Raji (cell line): Measurements from ENCODE around the gene PSAP.

Source experiments
- POLR2A ChIP-seq: IDR thresholded peaks from 2 replicates; pipeline ENCODE4 v1.6.1; 2011; ENCODE audit warnings: low read depth, low read length, control low read depth; ENCODE audit not compliant: insufficient read depth

The PSAP gene

DNA sequence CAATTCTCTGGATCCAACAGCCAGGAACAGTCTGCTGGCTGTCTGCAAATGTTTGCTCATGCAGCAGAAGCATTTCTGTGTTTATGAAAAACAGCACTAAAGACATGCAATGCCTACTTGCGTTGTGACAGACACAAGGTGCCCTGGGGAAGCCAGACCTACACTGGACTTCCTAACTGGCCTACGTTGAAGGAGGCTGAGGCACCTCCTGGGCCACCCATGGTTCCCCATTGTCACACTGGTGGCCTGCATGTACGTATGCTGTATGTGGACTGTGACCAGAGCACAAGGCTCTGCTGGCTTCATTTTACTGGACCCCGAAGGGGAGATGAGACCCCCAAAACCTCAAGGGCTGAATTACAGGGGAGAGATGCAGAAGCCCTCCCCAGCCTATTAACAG lies 27.7 kb downstream of the PSAP start:
- TF ChIP-seq POLR2A, result no peak

DNA sequence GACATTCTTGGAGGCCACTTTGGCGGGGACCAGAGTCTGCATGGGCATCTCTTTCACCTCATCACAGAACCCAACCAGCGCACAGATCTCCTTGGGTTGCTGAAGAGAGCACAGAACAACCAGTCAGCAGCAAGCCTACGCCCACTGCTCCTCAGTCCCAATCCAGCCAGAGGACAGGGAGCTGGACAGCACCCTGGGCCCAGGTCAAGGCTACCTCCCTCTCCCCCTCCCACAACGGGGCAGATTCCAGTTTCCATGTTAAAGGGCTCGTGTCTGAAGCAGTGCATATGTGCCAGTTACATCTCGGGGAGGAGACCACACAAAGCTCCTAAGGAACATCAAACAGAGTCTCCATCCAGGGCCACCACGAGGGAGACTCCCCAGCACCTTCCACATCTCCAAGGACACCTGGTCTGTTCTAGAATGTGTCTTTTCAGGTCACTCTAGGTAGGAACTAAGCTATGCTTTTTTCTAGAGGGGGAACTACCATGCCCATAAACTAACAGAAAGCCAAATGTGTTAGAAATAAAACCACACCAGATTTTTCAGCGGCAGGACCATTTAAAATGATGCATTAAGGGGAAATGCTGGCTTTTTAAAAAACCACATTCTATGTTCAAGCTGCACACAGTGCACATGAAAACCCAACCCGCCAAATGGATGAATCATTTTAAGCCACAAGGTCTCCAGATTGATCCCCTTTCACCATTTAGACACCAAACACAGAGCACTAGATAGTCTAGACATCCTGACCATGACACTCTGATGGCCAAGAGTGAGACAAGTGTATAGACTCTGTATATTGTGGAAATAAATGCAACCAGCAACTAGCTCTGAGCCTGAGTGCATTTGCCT lies 28.9 kb downstream of the PSAP start:
- TF ChIP-seq POLR2A, result no peak

DNA sequence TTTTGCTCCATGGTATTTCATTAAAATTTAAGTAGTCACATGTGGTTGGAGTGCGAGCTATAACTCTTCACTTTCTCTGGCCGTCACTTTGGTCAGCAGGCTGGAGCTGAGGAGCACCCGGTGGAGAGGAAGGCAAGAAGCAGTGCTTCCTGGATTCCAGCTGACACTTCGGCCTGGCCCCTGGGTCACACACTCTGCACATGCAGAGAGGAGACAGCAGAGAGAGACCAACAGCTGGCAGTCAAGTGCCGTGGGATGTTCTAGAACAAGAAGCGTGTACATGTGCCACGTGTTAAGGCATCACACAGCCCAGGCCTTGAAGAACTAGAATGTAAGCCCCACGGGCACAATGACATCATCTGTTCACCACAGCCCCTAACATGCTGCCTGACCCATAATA lies 30.1 kb downstream of the PSAP start:
- no peak for TF ChIP-seq POLR2A

DNA sequence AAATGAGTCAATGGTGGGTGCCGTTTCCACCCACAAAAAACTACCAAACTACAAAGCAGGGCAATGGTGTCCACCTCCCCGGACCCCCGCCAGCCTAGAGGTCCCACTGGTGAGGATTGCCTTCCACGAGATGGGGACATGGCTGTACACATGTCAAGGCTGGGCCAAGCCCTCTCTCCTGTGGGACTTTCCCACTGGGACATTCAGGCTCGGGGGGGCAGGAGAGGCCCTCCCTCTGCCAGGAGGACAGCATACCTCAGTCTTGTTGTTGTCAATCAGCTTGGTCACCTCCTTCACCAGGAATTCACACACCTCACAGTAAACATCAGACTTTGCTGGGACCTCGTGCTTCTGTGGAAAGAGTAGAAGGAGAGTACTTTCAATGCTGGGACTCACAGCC lies 31.1 kb downstream of the PSAP start:
- no peak for TF ChIP-seq POLR2A

DNA sequence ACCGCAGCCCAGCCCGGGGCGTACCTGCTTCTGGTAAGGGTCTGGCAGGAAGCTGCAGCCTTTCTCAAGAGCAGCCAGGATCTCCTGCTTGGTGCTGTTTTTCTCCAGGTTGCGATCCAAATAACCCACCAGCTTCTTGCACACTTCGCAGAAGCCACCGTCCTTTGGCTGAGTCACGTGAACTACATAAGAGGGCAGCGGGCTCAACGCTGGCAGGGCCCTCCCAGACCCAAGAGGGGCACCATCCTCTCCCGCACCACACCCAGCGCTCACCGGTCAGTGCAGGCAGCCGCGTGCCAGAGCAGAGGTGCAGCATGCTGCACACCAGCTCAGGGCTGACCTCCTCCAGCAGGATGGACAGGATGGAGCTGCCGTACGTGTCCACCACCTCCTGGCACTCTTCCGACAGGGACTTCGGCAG lies 31.6 kb downstream of the PSAP start:
- no peak for TF ChIP-seq POLR2A

DNA sequence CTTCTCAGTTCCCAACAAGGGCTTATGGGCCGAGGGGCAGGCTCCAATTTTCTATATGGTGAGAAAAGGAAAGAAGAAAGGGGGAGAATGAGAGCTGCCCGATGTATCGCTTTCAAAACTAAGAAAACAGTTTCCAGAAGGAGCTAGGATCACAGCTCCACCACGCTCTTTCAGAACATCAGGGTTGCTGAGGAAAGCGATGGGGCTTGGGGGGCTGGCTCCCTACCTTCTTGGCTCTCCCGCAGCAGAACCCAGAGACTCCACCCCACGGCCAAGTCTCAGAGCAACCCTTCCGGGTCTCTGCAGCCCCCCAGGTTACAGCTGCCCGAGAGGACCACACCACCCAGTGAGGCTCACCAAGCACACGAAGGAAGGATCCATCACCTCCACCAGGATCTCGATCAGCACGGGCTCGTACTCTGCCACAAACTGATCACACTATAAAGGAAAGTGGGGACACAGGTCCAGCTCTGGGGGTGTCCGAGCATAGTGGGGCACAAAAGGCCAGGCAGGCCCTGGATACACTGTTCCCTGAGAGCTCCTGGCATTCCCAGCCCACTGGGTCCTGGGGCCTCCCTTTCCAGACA lies 32.3 kb downstream of the PSAP start:
- no peak for TF ChIP-seq POLR2A

DNA sequence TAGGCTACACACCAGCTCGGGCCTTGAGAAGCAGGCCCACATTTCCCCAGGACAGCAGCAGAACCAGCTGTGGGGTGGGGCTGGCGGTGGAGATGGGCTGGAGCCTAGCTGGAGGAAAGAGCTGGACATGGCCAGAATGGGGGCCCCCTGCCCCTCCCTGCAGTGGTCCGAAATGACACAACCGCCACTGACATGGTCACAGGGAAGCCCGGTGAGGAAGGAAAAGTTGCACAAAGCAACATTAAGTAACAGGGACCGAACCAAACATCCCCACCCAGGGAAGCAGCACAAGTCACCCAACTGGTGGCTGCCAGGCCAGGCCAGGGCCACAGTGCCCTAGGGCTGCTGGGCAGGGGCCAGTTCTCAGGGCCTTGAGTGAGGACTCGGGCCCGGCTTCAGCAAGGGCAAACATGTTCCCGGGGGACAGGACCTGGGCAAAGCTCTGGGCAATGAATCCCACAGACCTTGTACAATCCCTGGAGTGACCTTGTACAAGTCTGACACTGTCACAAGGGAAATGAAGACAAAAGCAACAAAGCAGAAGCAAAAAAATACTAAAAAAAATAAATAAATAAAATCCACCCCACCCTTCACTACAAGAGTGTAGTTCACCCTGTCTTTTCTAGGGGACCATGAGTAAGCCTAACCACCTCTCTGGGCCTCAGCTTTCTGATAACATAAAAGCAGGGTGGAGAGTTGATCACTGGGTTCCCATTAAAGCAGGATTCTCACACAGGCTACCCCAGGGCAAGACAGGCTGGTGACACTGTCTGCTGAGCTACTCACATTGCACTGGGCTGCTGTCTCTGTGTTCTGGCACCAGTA lies 33.0 kb downstream of the PSAP start:
- TF ChIP-seq POLR2A, result no peak

DNA sequence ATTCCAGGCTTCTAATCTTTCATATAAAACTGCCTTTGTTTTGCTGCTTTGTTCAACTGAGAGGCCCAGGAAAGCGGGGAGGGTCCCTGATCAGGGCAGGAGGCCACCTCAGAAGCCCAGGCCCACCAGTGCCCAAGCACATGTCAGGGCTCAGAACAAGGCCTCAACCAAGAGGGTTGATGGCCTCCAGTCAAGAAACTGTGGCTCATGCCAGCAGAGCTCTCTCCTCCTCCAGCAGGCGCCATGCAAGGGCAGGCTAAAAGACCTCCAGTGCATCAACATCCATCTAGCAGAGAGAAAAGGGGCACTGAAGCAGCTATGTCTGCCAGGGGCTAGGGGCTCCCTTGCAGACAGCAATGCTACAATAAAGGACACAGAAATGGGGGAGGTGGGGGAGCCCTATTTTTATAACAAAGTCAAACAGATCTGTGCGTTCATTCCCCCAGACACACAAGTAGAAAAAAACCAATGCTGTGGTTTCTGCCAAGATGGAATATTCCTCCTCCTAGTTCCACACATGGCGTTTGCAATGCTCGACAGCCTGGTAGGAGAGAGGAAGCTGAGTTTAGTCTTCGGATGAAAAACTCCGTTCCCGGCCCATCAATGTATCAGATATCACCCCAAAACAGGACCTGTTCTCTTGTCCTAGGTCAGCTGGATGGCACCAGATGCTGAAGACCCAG lies 34.0 kb downstream of the PSAP start:
- TF ChIP-seq POLR2A, result no peak

DNA sequence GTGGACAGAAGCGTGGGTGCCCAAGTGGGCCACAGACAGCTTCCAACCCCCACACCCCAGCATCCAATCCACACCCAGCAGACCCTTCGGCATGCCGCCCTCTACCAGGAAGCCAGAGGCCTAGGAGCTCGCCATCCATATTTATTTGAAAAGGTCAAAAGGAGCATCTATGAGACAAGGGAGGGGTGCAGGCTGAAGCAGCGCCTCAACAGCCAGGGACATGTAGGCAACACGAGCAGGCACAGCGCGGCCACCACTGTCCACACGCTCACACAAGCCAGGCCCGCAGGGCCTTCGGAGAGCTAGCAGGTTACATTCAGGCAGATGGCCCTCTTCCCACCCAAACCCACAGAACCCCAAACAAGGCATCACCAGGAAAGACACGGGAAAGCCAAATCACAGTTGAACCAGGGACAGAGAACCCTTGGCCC lies 34.6 kb downstream of the PSAP start:
- TF ChIP-seq POLR2A, result no peak

DNA sequence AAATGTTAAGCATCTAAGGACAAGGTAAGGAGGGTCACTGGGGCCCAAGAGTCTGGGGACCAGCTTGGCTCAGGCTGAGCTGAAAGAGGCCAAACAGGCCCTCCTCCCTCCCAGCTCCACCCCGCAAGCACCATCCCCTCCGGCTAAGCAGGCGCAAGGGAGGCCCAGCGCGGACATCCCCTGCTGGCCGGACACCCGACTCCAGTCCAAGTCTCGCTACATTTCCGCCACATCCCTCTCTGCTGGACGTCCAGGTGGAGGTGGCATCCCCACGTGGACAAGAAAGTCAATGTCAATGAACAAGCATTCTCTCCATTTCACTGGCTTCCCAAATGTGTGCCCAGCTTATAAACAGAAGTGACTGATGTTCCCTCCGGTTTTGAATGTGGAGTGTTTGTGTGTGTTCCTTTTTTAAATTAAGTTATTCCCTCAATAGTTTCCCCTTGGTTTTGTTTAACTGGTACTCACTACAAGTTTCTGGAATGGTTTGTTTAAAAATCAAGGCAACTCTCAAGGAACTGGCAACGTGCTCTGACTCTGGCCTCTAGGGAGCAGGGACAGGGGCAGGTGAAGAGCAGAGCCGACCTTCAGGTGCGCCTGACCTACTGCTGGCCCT lies 35.4 kb downstream of the PSAP start:
- no peak for TF ChIP-seq POLR2A

DNA sequence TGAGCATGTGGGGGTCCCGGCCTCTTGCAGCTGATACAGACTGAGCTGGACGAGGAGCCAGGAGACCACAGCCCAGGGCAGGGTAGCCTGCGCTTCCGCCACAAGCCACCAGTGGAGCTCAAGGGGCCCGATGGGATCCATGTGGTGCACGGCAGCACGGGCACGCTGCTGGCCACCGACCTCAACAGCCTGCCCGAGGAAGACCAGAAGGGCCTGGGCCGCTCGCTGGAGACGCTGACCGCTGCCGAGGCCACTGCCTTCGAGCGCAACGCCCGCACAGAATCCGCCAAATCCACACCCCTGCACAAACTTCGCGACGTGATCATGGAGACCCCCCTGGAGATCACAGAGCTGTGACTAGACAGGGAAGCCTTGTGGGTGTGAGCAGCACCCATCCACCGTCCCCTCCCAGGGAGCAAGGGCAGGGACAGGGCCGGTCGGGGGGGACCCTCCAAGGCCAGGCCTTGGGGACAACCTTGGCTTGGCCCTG lies 36.1 kb downstream of the PSAP start:
- no peak for TF ChIP-seq POLR2A

DNA sequence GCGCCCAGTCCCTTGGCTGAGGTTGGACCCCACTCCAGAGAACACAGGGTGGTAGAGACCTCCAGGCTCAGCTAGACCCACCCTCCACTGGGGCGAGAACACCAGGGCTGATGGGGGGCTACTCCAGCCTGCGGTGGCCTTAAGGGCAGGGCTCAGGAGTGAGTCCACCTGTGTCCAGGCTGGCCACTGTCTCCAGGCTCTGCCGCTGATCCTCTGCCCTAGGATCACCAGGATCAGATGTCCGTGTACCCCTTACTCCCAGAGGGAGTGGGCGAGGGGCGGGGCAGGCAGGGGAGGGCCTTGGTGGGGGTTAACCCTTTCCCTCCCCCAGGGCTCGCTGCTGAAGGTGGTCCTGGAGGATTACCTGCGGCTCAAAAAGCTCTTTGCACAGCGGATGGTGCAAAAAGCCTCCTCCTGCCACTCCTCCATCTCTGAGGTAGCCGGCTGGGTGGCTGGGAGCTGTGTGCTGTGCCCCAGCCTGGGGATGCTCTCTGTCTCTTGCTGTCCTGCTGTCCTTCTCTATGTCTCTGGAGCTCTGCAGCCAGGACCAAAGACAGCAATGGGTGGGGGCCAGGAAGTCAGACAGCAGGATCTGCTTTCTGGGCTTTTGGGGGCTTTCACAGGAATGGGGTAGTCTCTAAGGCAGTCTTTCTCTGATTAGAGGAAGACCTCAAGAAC lies 38.0 kb downstream of the PSAP start:
- TF ChIP-seq POLR2A, result no peak

DNA sequence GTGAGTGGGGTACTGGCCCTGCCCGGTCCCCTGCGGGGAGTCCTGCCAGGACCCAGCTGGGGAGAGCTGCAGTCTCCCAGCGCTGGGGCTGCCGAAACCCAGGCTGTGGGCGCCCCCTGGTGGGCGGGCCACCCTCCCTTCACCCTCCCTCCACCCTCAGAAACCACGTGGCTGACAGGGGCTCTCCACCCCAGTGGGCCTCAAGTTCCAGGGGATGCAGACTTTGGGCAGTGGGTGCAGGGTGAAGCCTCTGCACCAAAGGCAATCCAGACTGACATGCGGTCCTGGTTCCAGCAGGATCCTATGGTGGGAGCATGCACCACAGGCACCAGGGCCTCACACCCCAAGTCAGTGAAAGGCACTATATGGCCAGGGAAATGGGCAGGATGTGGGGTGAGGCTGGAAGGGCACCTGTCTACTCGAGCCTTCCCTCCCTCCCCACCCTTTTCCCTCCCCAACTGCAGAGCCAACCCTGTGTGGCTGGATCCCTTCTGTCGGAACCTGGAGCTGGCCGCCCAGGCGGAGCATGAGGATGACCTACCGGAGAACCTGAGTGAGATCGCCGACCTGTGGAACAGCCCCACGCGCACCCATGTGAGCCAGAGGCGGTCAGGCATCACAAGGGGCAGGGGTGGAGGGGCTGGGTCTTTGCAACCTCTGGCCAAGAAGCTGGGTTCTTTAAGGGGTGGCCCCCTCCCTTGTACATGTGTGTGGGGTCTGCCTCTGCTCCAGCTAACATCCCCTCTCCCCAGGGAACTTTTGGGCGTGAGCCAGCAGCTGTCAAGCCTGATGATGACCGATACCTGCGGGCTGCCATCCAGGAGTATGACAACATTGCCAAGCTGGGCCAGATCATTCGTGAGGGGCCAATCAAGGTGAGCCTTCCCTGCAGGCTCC lies 38.8 kb downstream of the PSAP start:
- no peak for TF ChIP-seq POLR2A
